ENCODE data around the gene RMND1. TPM values are rescaled to one million over a fixed set of nuclear protein-coding genes. Genes with fewer than 3 reads are reported as not detected.

The RMND1 gene
- total and polyA plus RNA-seq, 2 of the 13 experiments (the other 11 are each of a cell fraction or from before 2014, with no cell fraction given), result 34.0 to 72.5 TPM

DNA sequence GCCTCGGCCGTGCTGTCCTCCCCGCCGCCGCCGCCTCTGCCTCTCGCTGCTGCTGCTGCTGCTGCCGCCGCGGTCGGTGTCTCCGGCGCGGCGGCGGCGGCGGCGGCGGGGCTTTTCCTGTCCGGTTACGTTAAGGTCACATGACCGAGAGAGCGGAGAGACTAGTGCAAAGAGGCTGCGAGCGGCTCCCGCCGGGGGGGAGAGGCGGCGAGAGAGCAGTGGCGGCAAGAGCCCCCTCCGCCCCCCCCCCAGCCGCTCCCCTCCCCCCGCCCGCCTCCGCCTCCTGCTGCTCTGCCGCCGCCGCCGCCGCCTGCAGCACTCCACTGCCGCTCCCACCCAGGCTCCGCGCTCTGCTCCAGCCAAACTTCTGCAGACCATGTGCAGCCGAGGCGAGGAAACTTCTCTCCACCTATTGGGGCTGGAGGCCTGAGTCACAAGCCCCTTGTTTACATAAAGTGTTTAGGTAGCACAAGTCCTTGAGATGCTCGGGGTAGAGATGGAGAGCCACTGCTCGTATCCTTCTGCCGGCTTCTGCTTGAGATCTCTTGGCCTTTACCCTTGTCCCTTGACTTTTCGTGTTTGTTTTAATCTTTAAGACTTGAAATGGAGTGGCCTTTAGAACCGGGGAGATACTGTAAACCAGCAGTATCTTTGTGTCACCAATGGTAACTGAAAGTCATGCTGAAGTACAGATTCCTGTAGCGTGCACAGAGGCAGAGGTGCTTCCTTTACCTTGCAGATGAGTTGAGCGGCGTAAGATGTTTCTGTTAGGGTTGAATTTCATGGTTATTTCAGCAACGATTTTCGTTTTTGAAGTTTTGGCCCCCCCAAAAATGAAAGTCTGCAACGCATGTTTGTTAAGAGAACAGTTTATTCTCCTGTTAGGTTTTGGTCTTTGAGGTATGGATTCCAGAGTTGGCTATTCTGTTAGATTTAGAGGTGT, 60.2 kb downstream of the RMND1 start, which contains the start of gene ZBTB2 (continued):
- no peak for TF ChIP-seq CBX5 (CRISPR knock-in tag; IDR thresholded peaks at IDR 0.05; ENCODE audit: borderline replicate concordance)
- TF ChIP-seq ZNF207 (IDR thresholded peaks at IDR 0.05; ENCODE audit: borderline replicate concordance), result no peak
- TF ChIP-seq WIZ (CRISPR knock-in tag; IDR thresholded peaks at IDR 0.05), result no peak
- 0 out of 4 replicates have a peak, but pooled peaks of 1 of the 2 experiments have one; percentile 16 for TF ChIP-seq NR2F1 (CRISPR knock-in tag; IDR thresholded peaks at IDR 0.05)
- TF ChIP-seq IRF2 (CRISPR knock-in tag; IDR thresholded peaks at IDR 0.05), result peak; percentile 41; the same call in 1 of the 2 replicates
- no peak for TF ChIP-seq ZNF446 (CRISPR knock-in tag; IDR thresholded peaks at IDR 0.05)
- TF ChIP-seq PCBP1 (IDR thresholded peaks at IDR 0.05; ENCODE audit: borderline replicate concordance, low read depth, low read length), result no peak
- TF ChIP-seq HHEX (CRISPR knock-in tag; IDR thresholded peaks at IDR 0.05), result no peak
- no peak for TF ChIP-seq CENPT (CRISPR knock-in tag; IDR thresholded peaks at IDR 0.05; ENCODE audit: low read depth)
- TF ChIP-seq ZNF816 (CRISPR knock-in tag; IDR thresholded peaks at IDR 0.05; ENCODE audit: borderline replicate concordance), result no peak
- 0 out of 2 replicates have a peak, but pooled peaks have one; percentile 21 for TF ChIP-seq ZNF557 (CRISPR knock-in tag; IDR thresholded peaks at IDR 0.05)
- TF ChIP-seq ZNF792 (CRISPR knock-in tag; IDR thresholded peaks at IDR 0.05), result 0 out of 2 replicates have a peak, but pooled peaks have one; percentile 26
- no peak for TF ChIP-seq ZNF143 (CRISPR knock-in tag; IDR thresholded peaks at IDR 0.05)
- TF ChIP-seq ZSCAN20 (CRISPR knock-in tag; IDR thresholded peaks at IDR 0.05; ENCODE audit: borderline replicate concordance), result no peak
- 0 out of 2 replicates have a peak, but pooled peaks have one; percentile 15 for TF ChIP-seq ZNF766 (CRISPR knock-in tag; IDR thresholded peaks at IDR 0.05; ENCODE audit: borderline replicate concordance)
- TF ChIP-seq, protein P1, sequence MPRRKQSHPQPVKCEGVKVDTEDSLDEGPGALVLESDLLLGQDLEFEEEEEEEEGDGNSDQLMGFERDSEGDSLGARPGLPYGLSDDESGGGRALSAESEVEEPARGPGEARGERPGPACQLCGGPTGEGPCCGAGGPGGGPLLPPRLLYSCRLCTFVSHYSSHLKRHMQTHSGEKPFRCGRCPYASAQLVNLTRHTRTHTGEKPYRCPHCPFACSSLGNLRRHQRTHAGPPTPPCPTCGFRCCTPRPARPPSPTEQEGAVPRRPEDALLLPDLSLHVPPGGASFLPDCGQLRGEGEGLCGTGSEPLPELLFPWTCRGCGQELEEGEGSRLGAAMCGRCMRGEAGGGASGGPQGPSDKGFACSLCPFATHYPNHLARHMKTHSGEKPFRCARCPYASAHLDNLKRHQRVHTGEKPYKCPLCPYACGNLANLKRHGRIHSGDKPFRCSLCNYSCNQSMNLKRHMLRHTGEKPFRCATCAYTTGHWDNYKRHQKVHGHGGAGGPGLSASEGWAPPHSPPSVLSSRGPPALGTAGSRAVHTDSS (CRISPR knock-in tag; conservative IDR thresholded peaks at IDR 0.05), result no peak
- TF ChIP-seq, protein P2, sequence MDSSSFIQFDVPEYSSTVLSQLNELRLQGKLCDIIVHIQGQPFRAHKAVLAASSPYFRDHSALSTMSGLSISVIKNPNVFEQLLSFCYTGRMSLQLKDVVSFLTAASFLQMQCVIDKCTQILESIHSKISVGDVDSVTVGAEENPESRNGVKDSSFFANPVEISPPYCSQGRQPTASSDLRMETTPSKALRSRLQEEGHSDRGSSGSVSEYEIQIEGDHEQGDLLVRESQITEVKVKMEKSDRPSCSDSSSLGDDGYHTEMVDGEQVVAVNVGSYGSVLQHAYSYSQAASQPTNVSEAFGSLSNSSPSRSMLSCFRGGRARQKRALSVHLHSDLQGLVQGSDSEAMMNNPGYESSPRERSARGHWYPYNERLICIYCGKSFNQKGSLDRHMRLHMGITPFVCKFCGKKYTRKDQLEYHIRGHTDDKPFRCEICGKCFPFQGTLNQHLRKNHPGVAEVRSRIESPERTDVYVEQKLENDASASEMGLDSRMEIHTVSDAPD (CRISPR knock-in tag; IDR thresholded peaks at IDR 0.05), result no peak
- no peak; the same call in 1 of the 2 replicates for TF ChIP-seq MIER2 (CRISPR knock-in tag; IDR thresholded peaks at IDR 0.05)
- TF ChIP-seq, protein P3, sequence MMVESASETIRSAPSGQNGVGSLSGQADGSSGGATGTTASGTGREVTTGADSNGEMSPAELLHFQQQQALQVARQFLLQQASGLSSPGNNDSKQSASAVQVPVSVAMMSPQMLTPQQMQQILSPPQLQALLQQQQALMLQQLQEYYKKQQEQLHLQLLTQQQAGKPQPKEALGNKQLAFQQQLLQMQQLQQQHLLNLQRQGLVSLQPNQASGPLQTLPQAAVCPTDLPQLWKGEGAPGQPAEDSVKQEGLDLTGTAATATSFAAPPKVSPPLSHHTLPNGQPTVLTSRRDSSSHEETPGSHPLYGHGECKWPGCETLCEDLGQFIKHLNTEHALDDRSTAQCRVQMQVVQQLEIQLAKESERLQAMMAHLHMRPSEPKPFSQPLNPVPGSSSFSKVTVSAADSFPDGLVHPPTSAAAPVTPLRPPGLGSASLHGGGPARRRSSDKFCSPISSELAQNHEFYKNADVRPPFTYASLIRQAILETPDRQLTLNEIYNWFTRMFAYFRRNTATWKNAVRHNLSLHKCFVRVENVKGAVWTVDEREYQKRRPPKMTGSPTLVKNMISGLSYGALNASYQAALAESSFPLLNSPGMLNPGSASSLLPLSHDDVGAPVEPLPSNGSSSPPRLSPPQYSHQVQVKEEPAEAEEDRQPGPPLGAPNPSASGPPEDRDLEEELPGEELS (CRISPR knock-in tag; IDR thresholded peaks at IDR 0.05), result peak; percentile 55
- no peak for TF ChIP-seq ZNF17 (CRISPR knock-in tag; IDR thresholded peaks at IDR 0.05)
- TF ChIP-seq, protein P4, sequence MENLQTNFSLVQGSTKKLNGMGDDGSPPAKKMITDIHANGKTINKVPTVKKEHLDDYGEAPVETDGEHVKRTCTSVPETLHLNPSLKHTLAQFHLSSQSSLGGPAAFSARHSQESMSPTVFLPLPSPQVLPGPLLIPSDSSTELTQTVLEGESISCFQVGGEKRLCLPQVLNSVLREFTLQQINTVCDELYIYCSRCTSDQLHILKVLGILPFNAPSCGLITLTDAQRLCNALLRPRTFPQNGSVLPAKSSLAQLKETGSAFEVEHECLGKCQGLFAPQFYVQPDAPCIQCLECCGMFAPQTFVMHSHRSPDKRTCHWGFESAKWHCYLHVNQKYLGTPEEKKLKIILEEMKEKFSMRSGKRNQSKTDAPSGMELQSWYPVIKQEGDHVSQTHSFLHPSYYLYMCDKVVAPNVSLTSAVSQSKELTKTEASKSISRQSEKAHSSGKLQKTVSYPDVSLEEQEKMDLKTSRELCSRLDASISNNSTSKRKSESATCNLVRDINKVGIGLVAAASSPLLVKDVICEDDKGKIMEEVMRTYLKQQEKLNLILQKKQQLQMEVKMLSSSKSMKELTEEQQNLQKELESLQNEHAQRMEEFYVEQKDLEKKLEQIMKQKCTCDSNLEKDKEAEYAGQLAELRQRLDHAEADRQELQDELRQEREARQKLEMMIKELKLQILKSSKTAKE (CRISPR knock-in tag; IDR thresholded peaks at IDR 0.05; ENCODE audit: borderline replicate concordance), result no peak; the same call in 1 of the 2 replicates

Measured in HepG2 (cell line).